Measurements from ENCODE around the gene PITHD1. TPM values are rescaled to one million over a fixed set of nuclear protein-coding genes. Genes with fewer than 3 reads are reported as not detected.
"Not testable (repeated sequence)": the region's sequence is repeated elsewhere in the genome, so short reads cannot be mapped to it uniquely, and the experiment has no call there.

The PITHD1 gene
- total RNA-seq, 1 donor from 2014 or later = 46.6 TPM

DNA sequence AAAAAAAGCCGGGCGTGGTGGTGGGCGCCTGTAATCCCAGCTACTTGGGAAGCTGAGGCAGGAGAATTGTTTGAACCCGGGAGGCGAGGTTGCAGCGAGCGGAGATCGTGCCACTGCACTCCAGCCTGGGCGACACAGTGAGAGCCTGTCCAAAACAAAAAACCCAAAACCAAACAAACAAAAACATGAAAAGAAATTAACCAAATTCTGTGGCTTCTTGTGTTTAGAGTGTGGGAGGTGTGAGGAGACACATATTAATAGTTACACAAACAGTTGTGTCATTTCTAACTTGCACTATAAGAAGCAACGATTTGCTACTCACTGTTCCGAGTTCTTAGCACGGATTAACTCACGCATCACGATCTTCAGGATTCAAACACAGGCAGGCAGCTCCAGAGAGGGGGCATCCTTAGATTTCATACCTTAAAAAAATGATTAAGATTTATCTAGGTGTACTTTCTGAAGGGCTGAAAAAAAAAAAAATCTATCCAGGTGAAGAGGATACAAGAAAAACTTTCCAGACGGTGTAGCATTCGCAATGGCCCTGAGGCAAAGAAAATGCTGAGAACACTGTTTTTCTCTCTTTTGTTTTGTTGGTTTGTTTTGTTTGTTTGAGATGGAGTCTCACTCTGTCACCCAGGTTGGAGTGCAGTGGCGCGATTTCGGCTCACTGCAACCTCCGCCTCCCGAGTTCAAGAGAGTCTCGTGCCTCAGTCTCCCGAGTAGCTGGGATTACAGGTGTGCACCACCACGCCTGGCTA, 47.7 kb downstream of the PITHD1 start:
- DNase-seq (no peak), ATAC-seq (peak in 1 of 2 donors; percentile 15)
- TF ChIP-seq, protein P1, sequence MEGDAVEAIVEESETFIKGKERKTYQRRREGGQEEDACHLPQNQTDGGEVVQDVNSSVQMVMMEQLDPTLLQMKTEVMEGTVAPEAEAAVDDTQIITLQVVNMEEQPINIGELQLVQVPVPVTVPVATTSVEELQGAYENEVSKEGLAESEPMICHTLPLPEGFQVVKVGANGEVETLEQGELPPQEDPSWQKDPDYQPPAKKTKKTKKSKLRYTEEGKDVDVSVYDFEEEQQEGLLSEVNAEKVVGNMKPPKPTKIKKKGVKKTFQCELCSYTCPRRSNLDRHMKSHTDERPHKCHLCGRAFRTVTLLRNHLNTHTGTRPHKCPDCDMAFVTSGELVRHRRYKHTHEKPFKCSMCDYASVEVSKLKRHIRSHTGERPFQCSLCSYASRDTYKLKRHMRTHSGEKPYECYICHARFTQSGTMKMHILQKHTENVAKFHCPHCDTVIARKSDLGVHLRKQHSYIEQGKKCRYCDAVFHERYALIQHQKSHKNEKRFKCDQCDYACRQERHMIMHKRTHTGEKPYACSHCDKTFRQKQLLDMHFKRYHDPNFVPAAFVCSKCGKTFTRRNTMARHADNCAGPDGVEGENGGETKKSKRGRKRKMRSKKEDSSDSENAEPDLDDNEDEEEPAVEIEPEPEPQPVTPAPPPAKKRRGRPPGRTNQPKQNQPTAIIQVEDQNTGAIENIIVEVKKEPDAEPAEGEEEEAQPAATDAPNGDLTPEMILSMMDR (IDR thresholded peaks at IDR 0.05) = no peak
- no peaks in the 10 kb centered on the region for H3K27me3 ChIP-seq (ENCODE audit: low read depth)
- intact Hi-C loops (cut with DNase I) = no loop called here
- H3K36me3 ChIP-seq = no peaks in the 10 kb centered on the region
- H3K27ac ChIP-seq = peak overlapping the region; percentile 95
- H3K9me3 ChIP-seq = no peaks in the 10 kb centered on the region
- peak overlapping the region; percentile 93 for H3K4me3 ChIP-seq
- H3K4me1 ChIP-seq = peaks cover 8% of the 10 kb centered on the region

DNA sequence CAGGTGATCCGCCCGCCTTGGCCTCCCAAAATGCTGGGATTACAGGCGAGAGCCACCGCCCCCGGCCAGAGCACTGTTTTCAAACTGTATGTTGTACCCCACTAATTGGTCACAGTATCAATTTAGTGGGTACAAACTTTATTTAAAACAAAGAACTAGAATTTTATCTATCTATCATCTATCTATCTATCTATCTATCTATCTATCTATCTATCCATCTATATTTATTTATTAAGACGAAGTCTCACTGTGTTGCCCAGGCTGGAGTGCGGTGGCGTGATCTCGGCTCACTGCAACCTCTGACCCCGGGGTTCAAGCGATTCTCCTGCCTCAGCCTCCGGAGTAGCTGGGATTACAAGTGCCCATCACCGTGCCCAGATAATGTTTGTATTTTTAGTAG, 48.4 kb downstream of the PITHD1 start:
- DNase-seq, ATAC-seq: not testable (repeated sequence)

DNA sequence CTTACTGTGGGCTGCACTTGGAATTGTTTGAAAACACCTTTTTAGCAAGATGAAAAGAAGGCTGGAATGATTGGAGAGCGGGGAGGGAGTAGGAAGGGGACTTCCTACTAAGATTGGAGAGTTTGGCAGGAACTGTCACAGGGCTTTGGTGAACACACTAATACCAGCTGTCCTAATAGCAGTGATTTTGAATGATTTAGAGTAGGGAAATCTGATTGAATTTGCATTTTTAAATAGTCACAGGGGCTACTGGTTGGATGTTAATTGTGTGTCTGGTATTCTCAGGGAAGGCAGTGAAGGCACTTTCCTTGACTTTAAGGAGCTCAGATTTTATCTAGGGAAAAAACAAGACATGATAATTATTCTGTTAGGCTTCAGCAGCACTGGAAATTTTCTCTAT, 49.5 kb downstream of the PITHD1 start:
- DNase-seq (no peak), ATAC-seq (no peak)
- Histone ChIP-seq H3K4me1 (peaks cover 8% of the 10 kb centered on the region), H3K9me3 (no peaks in the 10 kb centered on the region), H3K36me3 (no peaks in the 10 kb centered on the region), H3K27ac (no peak overlapping the region), H3K4me3 (no peak overlapping the region), H3K27me3 (ENCODE audit: low read depth) (no peaks in the 10 kb centered on the region)
- intact Hi-C loops (cut with DNase I) = no loop called here
- TF ChIP-seq, protein P1 (IDR thresholded peaks at IDR 0.05) = no peak

More for the DNA sequence above, 48.4 kb downstream of the PITHD1 start:
- H3K4me1 ChIP-seq; H3K9me3 ChIP-seq; H3K27me3 ChIP-seq (ENCODE audit: low read depth); H3K4me3 ChIP-seq; intact Hi-C loops (cut with DNase I); H3K36me3 ChIP-seq; H3K27ac ChIP-seq: not testable (repeated sequence)

DNA sequence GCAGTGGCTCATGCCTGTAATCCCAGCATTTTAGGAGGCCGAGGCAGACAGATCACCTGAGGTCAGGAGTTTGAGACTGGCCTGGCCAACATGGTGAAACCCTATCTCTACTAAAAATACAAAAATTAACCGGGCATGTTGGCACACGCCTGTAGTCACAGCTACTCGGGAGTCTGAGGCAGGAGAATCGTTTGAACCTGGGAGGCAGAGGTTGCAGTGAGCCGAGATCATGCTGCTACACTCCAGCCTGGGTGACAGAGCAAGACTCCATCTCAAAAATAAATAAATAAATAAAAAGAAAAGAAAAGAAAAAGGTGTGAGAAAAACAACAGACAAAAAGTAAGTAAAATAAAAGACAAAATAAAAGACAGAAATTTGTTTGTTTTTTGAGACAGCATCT, 55.9 kb downstream of the PITHD1 start:
- H3K9me3 ChIP-seq; H3K4me3 ChIP-seq; H3K27ac ChIP-seq; DNase-seq; intact Hi-C loops (cut with DNase I); H3K27me3 ChIP-seq (ENCODE audit: low read depth); H3K36me3 ChIP-seq; ATAC-seq: not testable (repeated sequence)
- H3K4me1 ChIP-seq = peaks cover 11% of the 10 kb centered on the region

DNA sequence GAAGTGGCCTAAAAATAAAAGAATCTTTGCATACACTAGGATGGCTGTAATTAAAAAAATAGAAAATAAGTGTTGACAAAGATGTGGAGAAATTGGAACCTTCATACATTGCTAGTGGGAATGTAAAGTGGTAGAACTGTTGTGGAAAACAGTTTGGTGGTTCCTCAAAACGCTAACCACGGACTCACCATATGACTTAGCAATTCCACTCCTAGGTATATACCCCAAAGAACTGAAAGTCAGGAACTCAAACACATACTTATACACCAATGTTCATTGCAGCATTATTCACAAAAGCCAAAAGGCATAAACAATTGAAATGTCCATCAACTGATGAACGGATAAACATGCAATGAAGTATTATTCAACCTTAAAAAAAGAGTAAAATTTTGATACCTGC, 57.8 kb downstream of the PITHD1 start:
- DNase-seq (no peak), ATAC-seq (no peak)
- H3K4me1 ChIP-seq = peaks cover 11% of the 10 kb centered on the region
- TF ChIP-seq, protein P1 (IDR thresholded peaks at IDR 0.05) = no peak
- no peak overlapping the region for H3K27ac ChIP-seq
- H3K36me3 ChIP-seq = no peaks in the 10 kb centered on the region
- no peaks in the 10 kb centered on the region for H3K9me3 ChIP-seq
- H3K4me3 ChIP-seq = no peak overlapping the region
- intact Hi-C loops (cut with DNase I) = no loop called here
- H3K27me3 ChIP-seq (ENCODE audit: low read depth) = no peaks in the 10 kb centered on the region

Other genes starting within 250 kb of the PITHD1 start
- gene E2F2, start 247.2 kb upstream of the PITHD1 start, total RNA-seq = 1.1 TPM
- gene ID3, start 218.9 kb upstream of the PITHD1 start, total RNA-seq = 137 TPM
- gene RPL11, start 86.6 kb upstream of the PITHD1 start, total RNA-seq = 959 TPM
- gene ELOA, start 34.9 kb upstream of the PITHD1 start, total RNA-seq = 64.2 TPM
- gene LYPLA2, start 12.7 kb downstream of the PITHD1 start, total RNA-seq = 44.2 TPM
- gene GALE, start 22.3 kb downstream of the PITHD1 start, total RNA-seq = 49.8 TPM
- gene HMGCL, start 47.0 kb downstream of the PITHD1 start, total RNA-seq = 39.3 TPM
- gene FUCA1, start 89.9 kb downstream of the PITHD1 start, total RNA-seq = 54.2 TPM
- not detected for gene CNR2, start 134.9 kb downstream of the PITHD1 start, total RNA-seq
- gene PNRC2, start 181.4 kb downstream of the PITHD1 start, total RNA-seq = 111 TPM
- 93.7 TPM for gene SRSF10, start 201.9 kb downstream of the PITHD1 start, total RNA-seq